Measurements from ENCODE around the gene RARB.

Gene RARB

DNA sequence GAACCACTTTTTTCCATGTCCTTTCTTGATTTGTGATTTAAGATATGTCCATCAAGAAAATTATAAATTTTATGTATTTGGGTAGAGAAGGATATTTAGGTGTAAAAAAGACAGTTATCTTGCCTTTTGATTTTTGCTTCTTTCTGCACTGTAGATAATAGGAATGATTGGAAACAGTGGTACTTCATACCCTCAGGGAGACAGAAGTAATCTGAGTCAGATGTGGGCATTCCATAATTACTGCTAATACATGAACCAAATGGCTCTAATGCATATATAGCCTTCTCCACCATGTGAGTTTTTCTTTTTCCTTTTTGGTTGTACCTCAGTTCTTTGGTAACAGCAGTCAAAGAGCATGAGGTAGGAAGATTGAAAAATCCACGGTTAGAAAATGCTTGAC, 67.2 kb downstream of the RARB start:
- TF ChIP-seq, protein P1, sequence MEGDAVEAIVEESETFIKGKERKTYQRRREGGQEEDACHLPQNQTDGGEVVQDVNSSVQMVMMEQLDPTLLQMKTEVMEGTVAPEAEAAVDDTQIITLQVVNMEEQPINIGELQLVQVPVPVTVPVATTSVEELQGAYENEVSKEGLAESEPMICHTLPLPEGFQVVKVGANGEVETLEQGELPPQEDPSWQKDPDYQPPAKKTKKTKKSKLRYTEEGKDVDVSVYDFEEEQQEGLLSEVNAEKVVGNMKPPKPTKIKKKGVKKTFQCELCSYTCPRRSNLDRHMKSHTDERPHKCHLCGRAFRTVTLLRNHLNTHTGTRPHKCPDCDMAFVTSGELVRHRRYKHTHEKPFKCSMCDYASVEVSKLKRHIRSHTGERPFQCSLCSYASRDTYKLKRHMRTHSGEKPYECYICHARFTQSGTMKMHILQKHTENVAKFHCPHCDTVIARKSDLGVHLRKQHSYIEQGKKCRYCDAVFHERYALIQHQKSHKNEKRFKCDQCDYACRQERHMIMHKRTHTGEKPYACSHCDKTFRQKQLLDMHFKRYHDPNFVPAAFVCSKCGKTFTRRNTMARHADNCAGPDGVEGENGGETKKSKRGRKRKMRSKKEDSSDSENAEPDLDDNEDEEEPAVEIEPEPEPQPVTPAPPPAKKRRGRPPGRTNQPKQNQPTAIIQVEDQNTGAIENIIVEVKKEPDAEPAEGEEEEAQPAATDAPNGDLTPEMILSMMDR (IDR thresholded peaks at IDR 0.05; ENCODE audit: low read depth, low read length), result no peak
- DNase-seq (ENCODE audit: low read depth, low spot score), result no peak
- no peak overlapping the region for H3K4me3 ChIP-seq (ENCODE audit: low read depth, low read length)
- in situ Hi-C loops (cut with HindIII; ENCODE audit: low sequenced_read_pairs), result no loop called here

DNA sequence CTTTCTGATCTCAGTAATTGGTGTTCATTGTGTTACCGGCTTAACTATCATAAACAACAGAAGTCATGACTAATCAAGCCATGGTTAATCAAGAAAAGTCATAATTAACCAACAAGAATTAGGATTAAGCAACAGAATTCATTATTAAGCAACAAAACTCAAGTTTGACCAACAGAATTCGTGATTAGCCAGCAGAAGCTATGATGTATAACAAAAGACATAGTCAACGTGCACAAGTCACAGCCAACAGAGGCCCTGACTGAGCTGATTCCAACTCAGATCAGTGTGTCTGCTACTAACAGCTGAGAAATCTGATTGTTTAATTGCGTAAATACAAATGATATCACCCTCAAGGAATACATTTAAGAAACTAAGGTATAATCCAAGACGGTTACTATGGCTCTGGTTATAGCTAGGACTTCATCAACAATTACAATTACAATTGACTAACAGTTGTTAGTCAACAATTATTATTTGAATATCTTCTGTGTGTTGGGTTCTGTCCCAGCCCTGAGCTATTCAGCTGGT, 67.7 kb downstream of the RARB start:
- DNase-seq (ENCODE audit: low read depth, low spot score), result no peak
- H3K4me3 ChIP-seq (ENCODE audit: low read depth, low read length), result no peak overlapping the region
- TF ChIP-seq, protein P1 (IDR thresholded peaks at IDR 0.05; ENCODE audit: low read depth, low read length), result no peak
- in situ Hi-C loops (cut with HindIII; ENCODE audit: low sequenced_read_pairs), result no loop called here

DNA sequence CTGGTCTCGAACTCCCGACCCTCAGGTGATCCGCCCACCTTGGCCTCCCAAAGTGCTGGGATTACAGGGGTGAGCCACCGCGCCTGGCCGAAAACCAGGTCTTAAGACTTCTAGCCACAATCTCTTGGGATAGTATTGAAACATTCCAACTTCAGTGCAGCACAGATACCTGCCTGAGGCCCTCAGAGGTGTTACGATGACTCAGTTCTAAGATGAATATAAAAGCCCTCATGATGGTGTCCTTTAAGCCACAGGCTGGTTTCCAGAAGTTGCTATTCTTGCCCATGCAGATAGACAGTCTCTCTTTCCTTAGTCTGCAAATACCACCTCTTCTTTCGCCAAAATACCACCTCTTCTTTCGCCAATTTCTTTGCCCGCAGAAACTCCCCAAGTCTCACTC, 69.0 kb downstream of the RARB start:
- H3K4me3 ChIP-seq (ENCODE audit: low read depth, low read length), result no peak overlapping the region
- in situ Hi-C loops (cut with HindIII; ENCODE audit: low sequenced_read_pairs), result no loop called here
- DNase-seq (ENCODE audit: low read depth, low spot score), result no peak
- TF ChIP-seq, protein P1 (IDR thresholded peaks at IDR 0.05; ENCODE audit: low read depth, low read length), result no peak

DNA sequence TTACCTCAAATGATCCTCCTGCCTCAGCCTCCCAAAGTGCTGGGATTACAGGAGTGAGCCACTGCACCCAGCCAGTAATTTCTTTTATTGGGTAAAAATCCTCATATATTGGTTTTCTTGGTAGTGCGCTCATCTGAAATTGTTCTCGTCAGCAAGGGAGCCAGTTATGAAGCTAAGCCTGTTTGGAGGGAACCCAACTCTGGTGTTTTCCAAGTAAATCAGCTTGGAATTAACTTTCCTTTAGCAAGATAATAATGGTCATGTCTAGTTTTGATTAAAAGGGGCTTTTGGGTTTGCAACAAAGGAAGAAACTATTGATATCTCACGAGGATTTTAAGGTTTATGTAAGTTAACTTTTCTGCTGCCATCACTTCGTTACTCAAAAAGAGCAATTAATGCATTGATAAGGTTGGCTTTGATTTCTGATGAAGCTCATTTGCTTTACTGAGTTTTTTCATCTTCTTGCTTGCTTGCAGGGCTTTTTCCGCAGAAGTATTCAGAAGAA, 72.7 kb downstream of the RARB start:
- TF ChIP-seq, protein P1 (IDR thresholded peaks at IDR 0.05; ENCODE audit: low read depth, low read length), result no peak
- no peak overlapping the region for H3K4me3 ChIP-seq (ENCODE audit: low read depth, low read length)
- in situ Hi-C loops (cut with HindIII; ENCODE audit: low sequenced_read_pairs), result no loop called here
- DNase-seq (ENCODE audit: low read depth, low spot score), result no peak

DNA sequence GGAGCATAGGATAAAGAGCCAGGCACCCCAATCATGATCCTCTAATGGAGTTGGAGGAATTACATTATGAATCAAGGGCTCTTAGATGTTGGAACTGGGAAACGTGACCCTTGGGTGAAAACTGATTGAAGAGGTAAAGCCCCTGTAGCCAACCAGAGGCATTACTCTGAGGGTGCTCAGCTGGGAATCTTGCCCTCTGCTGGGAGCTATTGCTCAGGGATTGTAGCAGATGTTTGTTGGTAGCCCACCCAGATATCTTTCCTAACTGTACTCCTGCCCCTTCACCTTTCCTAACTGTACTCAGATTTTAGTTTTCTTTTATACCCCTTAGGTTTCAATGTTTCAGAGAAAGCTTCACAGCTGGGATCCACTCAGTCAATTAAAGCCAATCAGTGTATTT, 74.2 kb downstream of the RARB start:
- DNase-seq (ENCODE audit: low read depth, low spot score), result no peak
- in situ Hi-C loops (cut with HindIII; ENCODE audit: low sequenced_read_pairs), result no loop called here
- TF ChIP-seq, protein P1 (IDR thresholded peaks at IDR 0.05; ENCODE audit: low read depth, low read length), result no peak
- no peak overlapping the region for H3K4me3 ChIP-seq (ENCODE audit: low read depth, low read length)

DNA sequence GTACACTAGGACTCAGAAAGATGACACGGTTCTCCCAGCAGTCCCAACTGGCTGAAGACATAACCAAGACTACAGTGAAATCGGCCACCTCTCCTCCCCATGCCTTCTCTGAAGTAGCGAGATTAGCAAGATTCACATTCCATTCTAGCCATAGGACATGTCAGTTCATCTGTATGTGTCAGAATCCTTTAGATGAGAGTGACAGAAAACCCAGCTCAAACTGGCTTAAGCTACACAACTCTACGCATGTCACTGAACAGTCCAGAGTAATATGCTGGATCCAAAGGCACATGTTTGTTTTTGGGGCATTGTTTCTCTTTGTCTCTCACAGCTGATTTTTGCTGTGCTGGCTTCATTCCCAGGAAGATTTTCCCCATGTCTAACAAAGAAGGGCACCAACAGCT, 75.8 kb downstream of the RARB start:
- H3K4me3 ChIP-seq (ENCODE audit: low read depth, low read length), result no peak overlapping the region
- no peak for DNase-seq (ENCODE audit: low read depth, low spot score)
- TF ChIP-seq, protein P1 (IDR thresholded peaks at IDR 0.05; ENCODE audit: low read depth, low read length), result no peak
- in situ Hi-C loops (cut with HindIII; ENCODE audit: low sequenced_read_pairs), result no loop called here
